NCI-H524 (cell line): ENCODE results near the gene TMEM154.

Source experiments
- DNase-seq, 2 experiments: peaks; one replicate each; lab custom pipeline; 2025; lab: John Stamatoyannopoulos, UW

TMEM154 gene

GRCh38 chr4:152629908-152630307, 49.9 kb downstream of the TMEM154 start:
- DNase-seq, result no peak

GRCh38 chr4:152628128-152628527, 51.7 kb downstream of the TMEM154 start:
- no peak for DNase-seq

- DNase-seq, result no peak
These were observed 53.0 kb downstream of the TMEM154 start for GRCh38 chr4:152626790-152627189.

- no peak for DNase-seq
These were observed 58.9 kb downstream of the TMEM154 start for GRCh38 chr4:152620915-152621314.

GRCh38 chr4:152620218-152620617, 59.6 kb downstream of the TMEM154 start:
- no peak for DNase-seq

GRCh38 chr4:152619556-152619955, 60.2 kb downstream of the TMEM154 start:
- no peak for DNase-seq

- DNase-seq, result no peak
These were observed 60.8 kb downstream of the TMEM154 start for GRCh38 chr4:152618971-152619370.

GRCh38 chr4:152616804-152617203, 63.0 kb downstream of the TMEM154 start:
- no peak for DNase-seq

GRCh38 chr4:152613841-152614721, 65.7 kb downstream of the TMEM154 start:
- no peak for DNase-seq

- no peak for DNase-seq
These were observed 66.4 kb downstream of the TMEM154 start for GRCh38 chr4:152613351-152613750.

GRCh38 chr4:152610131-152610530, 69.7 kb downstream of the TMEM154 start:
- DNase-seq, result no peak

GRCh38 chr4:152609481-152609880, 70.3 kb downstream of the TMEM154 start:
- DNase-seq, result no peak

GRCh38 chr4:152607178-152607577, 72.6 kb downstream of the TMEM154 start:
- no peak for DNase-seq

GRCh38 chr4:152606753-152607152, 73.0 kb downstream of the TMEM154 start:
- DNase-seq, result no peak

- DNase-seq, result peak; percentile 68 to 85
These were observed 74.0 kb downstream of the TMEM154 start for GRCh38 chr4:152605641-152606335.

GRCh38 chr4:152605031-152605430, 74.8 kb downstream of the TMEM154 start:
- no peak for DNase-seq

- DNase-seq, result peak in 1 of 2 experiments; percentile 1
These were observed 78.6 kb downstream of the TMEM154 start for GRCh38 chr4:152601156-152601555.

GRCh38 chr4:152599636-152600035, 80.2 kb downstream of the TMEM154 start:
- DNase-seq, result no peak

- DNase-seq, result no peak
These were observed 80.7 kb downstream of the TMEM154 start for GRCh38 chr4:152599095-152599494.

GRCh38 chr4:152598454-152598853, 81.3 kb downstream of the TMEM154 start:
- no peak for DNase-seq

GRCh38 chr4:152594978-152595925, 84.5 kb downstream of the TMEM154 start:
- peak in 1 of 2 experiments; percentile 8 for DNase-seq

- no peak for DNase-seq
These were observed 85.7 kb downstream of the TMEM154 start for GRCh38 chr4:152594057-152594456.
